GM13977 (cell line): ENCODE data around the gene MLANA.
"Not testable (repeated sequence)": the region's sequence is repeated elsewhere in the genome, so short reads cannot be mapped to it uniquely, and the experiment has no call there.

Source experiments
- DNase-seq: peaks from one replicate; pipeline ENCODE4 v3.0.0; 2012; ENCODE audit warnings: low spot score
- CTCF ChIP-seq: IDR thresholded peaks from 2 replicates; pipeline ENCODE4 v1.5.1; 2012; ENCODE audit warnings: mild to moderate bottlenecking, control low read depth; ENCODE audit not compliant: insufficient read depth; ENCODE audit errors: extremely low read depth, missing control alignments
- in situ Hi-C: fragments of 300-500 bp; cut with MboI; formaldehyde crosslinking; loops from one replicate; pipeline ENCODE4 v1.12.0; 2022; ENCODE audit warnings: low sequenced_read_pairs, low pct_unique_long_range_greater_than_20kb, mixed read lengths, inconsistent platforms; ENCODE audit not compliant: unreplicated experiment

The MLANA gene

DNA sequence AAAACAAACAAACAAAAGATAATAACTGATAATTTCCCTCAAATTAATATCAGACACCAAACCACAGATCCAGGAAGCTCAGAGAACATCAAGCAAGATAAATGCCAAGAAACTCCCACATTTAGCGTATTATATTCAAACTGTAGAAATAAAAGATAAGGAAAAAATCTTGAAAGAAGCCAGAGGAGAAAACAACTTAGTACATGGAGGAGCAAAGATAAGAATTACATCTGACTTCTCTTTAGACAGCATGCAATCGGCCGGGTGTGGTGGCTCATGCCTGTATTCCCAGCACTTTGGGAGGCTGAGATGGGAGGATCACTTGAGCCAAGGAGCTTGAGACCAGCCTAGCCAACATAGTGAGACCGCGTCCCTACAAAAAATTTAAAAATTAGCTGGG, 17.2 kb upstream of the MLANA start:
- no peak for TF ChIP-seq CTCF
- in situ Hi-C loops, result no loop called here
- no peak for DNase-seq

DNA sequence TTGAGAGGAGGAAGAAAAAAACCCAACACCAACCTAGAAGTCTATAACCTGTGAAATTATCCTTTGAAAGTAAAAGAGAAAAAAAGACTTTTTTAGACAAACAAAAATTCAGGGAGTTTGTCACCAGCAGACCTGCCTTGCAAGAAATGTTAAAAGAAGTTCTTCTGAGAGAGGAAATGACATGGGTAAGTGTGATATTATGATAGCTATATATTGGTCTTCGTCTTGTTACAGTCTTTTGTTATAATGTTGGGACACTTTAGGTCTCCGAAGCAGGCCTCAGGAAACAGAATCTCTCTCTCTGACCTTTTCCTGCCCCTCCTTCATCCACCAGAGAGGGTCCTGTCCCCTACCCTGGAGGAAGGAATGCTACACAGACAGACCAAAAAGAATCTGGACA, 16.6 kb upstream of the MLANA start:
- no peak for DNase-seq
- in situ Hi-C loops, result no loop called here
- TF ChIP-seq CTCF, result no peak

GRCh38 chr9:5876026-5876425, 14.7 kb upstream of the MLANA start:
- peak; percentile 47 for DNase-seq
- in situ Hi-C loops, result loop anchor here (25.0 kb wide), 1 partner anchor 436 kb away; no protein-coding TSS in a partner anchor
- no peak for TF ChIP-seq CTCF

- in situ Hi-C loops, result loop anchor here (25.0 kb wide), 1 partner anchor 436 kb away; no protein-coding TSS in a partner anchor
- no peak for TF ChIP-seq CTCF
- DNase-seq, result no peak
Observed at GRCh38 chr9:5876711-5877110, 14.0 kb upstream of the MLANA start.

- in situ Hi-C loops, result loop anchor here (10.0 to 25.0 kb wide), 2 partner anchors 175 to 433 kb away; no protein-coding TSS in a partner anchor
- no peak for TF ChIP-seq CTCF
- DNase-seq, result no peak
Observed at GRCh38 chr9:5879419-5880181, 11.1 kb upstream of the MLANA start.

GRCh38 chr9:5882244-5883012, 8.3 kb upstream of the MLANA start:
- in situ Hi-C loops, result loop anchor here (10.0 to 25.0 kb wide), 2 partner anchors 172 to 430 kb away; no protein-coding TSS in a partner anchor
- not testable (repeated sequence) for DNase-seq

- in situ Hi-C loops, result loop anchor here (10.0 to 25.0 kb wide), 2 partner anchors 171 to 428 kb away; no protein-coding TSS in a partner anchor
- TF ChIP-seq CTCF, result no peak
- DNase-seq, result no peak
Observed at GRCh38 chr9:5884191-5884590, 6.5 kb upstream of the MLANA start.
